HL-60 (cell line): ENCODE measurements around the gene CLSTN2.

ENCODE experiments used
- DNase-seq, 2 experiments: peaks; one replicate each; pipeline ENCODE4 v3.0.0-alpha.2; 2010 to 2020; ENCODE audit warnings: low read depth in 1 of 2, low spot score in 1 of 2
- H3K27ac ChIP-seq: fragments of 250-450 bp; sonication (Bioruptor Pico); replicated peaks from 2 replicates; pipeline ENCODE4 v1.5.1; 2020; ENCODE audit warnings: mild to moderate bottlenecking, moderate library complexity
- H3K27me3 ChIP-seq: fragments of 250-450 bp; sonication (Bioruptor Pico); 2 replicates; pipeline ENCODE4 v1.5.1; 2021; ENCODE audit warnings: mild to moderate bottlenecking, moderate library complexity; ENCODE audit not compliant: insufficient read depth, poor library complexity, severe bottlenecking
- H3K4me3 ChIP-seq: replicated peaks from 2 replicates; pipeline ENCODE4 v1.5.1; 2011; ENCODE audit warnings: mild to moderate bottlenecking, control low read depth, low read length; ENCODE audit not compliant: insufficient read depth
- GABPA ChIP-seq: IDR thresholded peaks from 2 replicates; pipeline ENCODE4 v1.6.1; 2012; ENCODE audit warnings: low read depth
- POLR2AphosphoS5 ChIP-seq: IDR thresholded peaks from 2 replicates; pipeline ENCODE4 v1.6.1; 2012; ENCODE audit warnings: low read depth
- SPI1 ChIP-seq: IDR thresholded peaks from 2 replicates; pipeline ENCODE4 v1.6.1; 2012; ENCODE audit warnings: low read depth, mild to moderate bottlenecking, borderline replicate concordance
- TF ChIP-seq, protein P1 (sequence below): IDR thresholded peaks from 2 replicates; pipeline ENCODE4 v1.6.1; 2012; ENCODE audit warnings: low read depth; ENCODE audit not compliant: insufficient replicate concordance
- TF ChIP-seq, protein P2 (sequence below): IDR thresholded peaks from one replicate; pipeline ENCODE4 v1.5.1; 2011; ENCODE audit warnings: low read length, control low read depth, inconsistent platforms; ENCODE audit not compliant: insufficient read depth

The CLSTN2 gene

DNA sequence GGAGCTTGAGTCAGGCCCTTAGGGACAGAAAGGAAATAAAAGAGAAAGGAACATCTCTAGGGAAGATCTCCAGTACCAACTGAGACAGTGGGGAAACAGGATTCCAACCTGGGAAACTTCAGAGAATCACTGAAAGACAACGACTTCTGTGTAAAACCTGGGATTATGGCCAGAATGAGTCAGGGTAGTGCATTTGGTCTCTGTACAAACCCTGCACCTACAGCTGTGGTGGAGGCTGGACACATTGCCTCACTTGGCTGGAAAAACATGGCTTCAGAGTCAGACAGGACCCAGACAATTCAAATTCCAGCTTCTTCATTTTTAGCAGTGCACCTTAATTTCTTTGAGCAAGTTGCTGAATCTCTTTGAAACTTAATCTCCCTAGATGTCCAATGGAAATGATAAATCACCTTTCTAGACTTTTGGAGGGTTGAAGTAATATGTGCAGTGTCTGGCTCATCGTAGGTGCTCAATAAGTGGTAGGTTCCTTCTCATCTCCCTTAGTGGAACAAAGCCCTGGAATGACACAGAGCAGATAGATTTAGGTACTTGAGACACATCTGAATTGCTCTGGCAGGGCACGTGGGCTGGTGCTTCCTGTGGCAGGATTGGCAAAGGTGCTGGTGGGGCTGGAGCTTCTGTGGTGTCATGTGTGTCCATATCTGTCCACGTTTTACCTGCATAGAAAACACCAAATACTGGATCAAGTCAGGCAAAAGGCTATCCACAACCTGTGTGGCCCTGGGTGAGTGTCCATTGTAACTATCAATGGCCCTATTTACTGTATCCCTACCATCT lies 6.1 kb upstream of the CLSTN2 start:
- DNase-seq: no peak

GRCh38 chr3:139930211-139930610 lies 4.8 kb upstream of the CLSTN2 start:
- H3K4me3 ChIP-seq: no peak overlapping the region
- no peak for TF ChIP-seq SPI1
- TF ChIP-seq POLR2AphosphoS5: no peak
- TF ChIP-seq, protein P1, sequence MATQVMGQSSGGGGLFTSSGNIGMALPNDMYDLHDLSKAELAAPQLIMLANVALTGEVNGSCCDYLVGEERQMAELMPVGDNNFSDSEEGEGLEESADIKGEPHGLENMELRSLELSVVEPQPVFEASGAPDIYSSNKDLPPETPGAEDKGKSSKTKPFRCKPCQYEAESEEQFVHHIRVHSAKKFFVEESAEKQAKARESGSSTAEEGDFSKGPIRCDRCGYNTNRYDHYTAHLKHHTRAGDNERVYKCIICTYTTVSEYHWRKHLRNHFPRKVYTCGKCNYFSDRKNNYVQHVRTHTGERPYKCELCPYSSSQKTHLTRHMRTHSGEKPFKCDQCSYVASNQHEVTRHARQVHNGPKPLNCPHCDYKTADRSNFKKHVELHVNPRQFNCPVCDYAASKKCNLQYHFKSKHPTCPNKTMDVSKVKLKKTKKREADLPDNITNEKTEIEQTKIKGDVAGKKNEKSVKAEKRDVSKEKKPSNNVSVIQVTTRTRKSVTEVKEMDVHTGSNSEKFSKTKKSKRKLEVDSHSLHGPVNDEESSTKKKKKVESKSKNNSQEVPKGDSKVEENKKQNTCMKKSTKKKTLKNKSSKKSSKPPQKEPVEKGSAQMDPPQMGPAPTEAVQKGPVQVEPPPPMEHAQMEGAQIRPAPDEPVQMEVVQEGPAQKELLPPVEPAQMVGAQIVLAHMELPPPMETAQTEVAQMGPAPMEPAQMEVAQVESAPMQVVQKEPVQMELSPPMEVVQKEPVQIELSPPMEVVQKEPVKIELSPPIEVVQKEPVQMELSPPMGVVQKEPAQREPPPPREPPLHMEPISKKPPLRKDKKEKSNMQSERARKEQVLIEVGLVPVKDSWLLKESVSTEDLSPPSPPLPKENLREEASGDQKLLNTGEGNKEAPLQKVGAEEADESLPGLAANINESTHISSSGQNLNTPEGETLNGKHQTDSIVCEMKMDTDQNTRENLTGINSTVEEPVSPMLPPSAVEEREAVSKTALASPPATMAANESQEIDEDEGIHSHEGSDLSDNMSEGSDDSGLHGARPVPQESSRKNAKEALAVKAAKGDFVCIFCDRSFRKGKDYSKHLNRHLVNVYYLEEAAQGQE: no peak
- TF ChIP-seq GABPA: no peak
- TF ChIP-seq, protein P2, sequence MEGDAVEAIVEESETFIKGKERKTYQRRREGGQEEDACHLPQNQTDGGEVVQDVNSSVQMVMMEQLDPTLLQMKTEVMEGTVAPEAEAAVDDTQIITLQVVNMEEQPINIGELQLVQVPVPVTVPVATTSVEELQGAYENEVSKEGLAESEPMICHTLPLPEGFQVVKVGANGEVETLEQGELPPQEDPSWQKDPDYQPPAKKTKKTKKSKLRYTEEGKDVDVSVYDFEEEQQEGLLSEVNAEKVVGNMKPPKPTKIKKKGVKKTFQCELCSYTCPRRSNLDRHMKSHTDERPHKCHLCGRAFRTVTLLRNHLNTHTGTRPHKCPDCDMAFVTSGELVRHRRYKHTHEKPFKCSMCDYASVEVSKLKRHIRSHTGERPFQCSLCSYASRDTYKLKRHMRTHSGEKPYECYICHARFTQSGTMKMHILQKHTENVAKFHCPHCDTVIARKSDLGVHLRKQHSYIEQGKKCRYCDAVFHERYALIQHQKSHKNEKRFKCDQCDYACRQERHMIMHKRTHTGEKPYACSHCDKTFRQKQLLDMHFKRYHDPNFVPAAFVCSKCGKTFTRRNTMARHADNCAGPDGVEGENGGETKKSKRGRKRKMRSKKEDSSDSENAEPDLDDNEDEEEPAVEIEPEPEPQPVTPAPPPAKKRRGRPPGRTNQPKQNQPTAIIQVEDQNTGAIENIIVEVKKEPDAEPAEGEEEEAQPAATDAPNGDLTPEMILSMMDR: no peak
- no peak overlapping the region for H3K27ac ChIP-seq
- no peak for DNase-seq
- H3K27me3 ChIP-seq: peaks cover 15% of the 10 kb centered on the region

More for the DNA sequence above, 6.1 kb upstream of the CLSTN2 start:
- TF ChIP-seq, protein P2: no peak
- no peak for TF ChIP-seq SPI1
- no peak for TF ChIP-seq POLR2AphosphoS5
- TF ChIP-seq, protein P1: no peak
- TF ChIP-seq GABPA: no peak
- Histone ChIP-seq H3K27ac (no peak overlapping the region), H3K27me3 (peaks cover 10% of the 10 kb centered on the region), H3K4me3 (no peak overlapping the region)

DNA sequence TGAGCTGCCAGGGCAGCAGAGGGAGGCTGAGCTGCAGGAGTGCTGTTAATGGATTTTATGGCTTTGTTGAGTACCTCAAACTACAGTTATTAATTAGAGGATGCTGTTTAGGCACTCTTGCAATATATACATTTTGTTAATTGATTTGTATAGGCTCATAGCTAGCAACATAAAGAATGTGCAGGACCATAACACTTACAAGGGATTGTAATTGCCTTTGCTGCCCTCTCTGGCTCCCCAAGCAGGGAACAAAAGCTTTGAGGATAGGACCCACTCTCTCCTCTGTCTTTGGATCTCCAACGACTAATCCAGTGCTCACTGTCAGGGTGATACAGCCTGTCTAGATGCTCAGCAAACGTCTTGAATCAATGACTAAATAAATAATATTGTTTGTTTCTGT lies 1.2 kb upstream of the CLSTN2 start:
- H3K27me3 ChIP-seq: peaks cover 25% of the 10 kb centered on the region
- H3K27ac ChIP-seq: no peak overlapping the region
- TF ChIP-seq, protein P1: no peak
- TF ChIP-seq POLR2AphosphoS5 (no peak), GABPA (no peak), SPI1 (no peak)
- TF ChIP-seq, protein P2: no peak
- H3K4me3 ChIP-seq: no peak overlapping the region
- no peak for DNase-seq
